ENCODE results near the gene ASCC3.

DNA sequence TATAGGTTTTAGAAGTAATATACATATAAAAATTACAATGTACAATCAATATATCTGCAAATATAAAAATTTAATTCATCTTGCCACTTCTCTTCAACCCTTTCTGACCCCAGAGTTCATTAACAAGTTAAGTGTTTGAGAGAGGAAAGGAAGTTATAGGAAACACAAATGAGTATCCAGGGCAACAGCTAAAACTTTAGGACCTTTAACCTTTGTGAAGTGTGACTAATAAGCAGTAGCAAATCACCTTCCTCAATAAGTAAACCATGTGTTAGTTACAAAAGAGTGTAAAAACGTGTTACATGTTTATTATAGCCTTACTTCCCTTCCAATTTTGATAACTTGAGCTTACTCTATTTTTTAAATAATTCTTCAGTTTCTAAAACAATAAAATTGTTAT is 343.0 kb downstream of the ASCC3 start:
- TF ChIP-seq, protein P1, sequence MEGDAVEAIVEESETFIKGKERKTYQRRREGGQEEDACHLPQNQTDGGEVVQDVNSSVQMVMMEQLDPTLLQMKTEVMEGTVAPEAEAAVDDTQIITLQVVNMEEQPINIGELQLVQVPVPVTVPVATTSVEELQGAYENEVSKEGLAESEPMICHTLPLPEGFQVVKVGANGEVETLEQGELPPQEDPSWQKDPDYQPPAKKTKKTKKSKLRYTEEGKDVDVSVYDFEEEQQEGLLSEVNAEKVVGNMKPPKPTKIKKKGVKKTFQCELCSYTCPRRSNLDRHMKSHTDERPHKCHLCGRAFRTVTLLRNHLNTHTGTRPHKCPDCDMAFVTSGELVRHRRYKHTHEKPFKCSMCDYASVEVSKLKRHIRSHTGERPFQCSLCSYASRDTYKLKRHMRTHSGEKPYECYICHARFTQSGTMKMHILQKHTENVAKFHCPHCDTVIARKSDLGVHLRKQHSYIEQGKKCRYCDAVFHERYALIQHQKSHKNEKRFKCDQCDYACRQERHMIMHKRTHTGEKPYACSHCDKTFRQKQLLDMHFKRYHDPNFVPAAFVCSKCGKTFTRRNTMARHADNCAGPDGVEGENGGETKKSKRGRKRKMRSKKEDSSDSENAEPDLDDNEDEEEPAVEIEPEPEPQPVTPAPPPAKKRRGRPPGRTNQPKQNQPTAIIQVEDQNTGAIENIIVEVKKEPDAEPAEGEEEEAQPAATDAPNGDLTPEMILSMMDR (IDR thresholded peaks at IDR 0.05) = no peak
- TF ChIP-seq POLR2A (IDR thresholded peaks at IDR 0.05) = no peak

Measured in lower leg skin (tissue), 3 donors.